GM21367 (cell line): ENCODE data around the gene PHKA2.
"Not testable (repeated sequence)": the region's sequence is repeated elsewhere in the genome, so short reads cannot be mapped to it uniquely, and the experiment has no call there.

Experiments
- ATAC-seq: cut with Tn5 transposase; IDR thresholded peaks from one replicate; pipeline ENCODE4 v1.9.1; 2021; ENCODE audit not compliant: unreplicated experiment

PHKA2 gene, protein sequence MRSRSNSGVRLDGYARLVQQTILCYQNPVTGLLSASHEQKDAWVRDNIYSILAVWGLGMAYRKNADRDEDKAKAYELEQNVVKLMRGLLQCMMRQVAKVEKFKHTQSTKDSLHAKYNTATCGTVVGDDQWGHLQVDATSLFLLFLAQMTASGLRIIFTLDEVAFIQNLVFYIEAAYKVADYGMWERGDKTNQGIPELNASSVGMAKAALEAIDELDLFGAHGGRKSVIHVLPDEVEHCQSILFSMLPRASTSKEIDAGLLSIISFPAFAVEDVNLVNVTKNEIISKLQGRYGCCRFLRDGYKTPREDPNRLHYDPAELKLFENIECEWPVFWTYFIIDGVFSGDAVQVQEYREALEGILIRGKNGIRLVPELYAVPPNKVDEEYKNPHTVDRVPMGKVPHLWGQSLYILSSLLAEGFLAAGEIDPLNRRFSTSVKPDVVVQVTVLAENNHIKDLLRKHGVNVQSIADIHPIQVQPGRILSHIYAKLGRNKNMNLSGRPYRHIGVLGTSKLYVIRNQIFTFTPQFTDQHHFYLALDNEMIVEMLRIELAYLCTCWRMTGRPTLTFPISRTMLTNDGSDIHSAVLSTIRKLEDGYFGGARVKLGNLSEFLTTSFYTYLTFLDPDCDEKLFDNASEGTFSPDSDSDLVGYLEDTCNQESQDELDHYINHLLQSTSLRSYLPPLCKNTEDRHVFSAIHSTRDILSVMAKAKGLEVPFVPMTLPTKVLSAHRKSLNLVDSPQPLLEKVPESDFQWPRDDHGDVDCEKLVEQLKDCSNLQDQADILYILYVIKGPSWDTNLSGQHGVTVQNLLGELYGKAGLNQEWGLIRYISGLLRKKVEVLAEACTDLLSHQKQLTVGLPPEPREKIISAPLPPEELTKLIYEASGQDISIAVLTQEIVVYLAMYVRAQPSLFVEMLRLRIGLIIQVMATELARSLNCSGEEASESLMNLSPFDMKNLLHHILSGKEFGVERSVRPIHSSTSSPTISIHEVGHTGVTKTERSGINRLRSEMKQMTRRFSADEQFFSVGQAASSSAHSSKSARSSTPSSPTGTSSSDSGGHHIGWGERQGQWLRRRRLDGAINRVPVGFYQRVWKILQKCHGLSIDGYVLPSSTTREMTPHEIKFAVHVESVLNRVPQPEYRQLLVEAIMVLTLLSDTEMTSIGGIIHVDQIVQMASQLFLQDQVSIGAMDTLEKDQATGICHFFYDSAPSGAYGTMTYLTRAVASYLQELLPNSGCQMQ

GRCh38 chrX:18983666-18984380, at the start of gene PHKA2:
Gene PHKA2 (minus strand): TSS chrX:18984114. CDS start chrX:18983932, 182 bp downstream.
- ATAC-seq = peak; percentile 40

- ATAC-seq = no peak
Measured at GRCh38 chrX:19030805-19031204, 46.9 kb upstream of the PHKA2 start.

- ATAC-seq = no peak
Measured at GRCh38 chrX:19028560-19028959, 44.6 kb upstream of the PHKA2 start.

DNA sequence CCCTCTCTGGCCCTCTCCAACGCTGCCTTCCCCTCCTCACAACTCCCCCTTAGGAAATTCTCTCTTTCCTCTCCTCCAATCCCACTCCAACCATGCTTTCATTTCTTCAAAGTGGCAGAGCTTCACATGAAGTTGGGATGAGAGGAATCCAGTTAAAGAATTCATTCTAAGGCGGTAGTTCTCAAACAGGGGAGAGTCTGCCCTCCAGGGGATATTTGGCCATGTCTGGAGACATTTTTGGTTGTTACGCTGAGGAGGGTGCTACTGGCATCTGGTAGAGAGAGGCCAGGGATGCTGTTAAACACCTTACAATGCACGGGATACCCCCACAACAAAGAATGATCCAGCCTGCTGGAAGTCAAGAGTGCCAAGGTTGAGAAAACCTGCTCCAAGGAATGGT, 40.5 kb upstream of the PHKA2 start:
- no peak for ATAC-seq

GRCh38 chrX:19019996-19020395, 36.1 kb upstream of the PHKA2 start:
- no peak for ATAC-seq

GRCh38 chrX:19017271-19017670, 33.4 kb upstream of the PHKA2 start:
- no peak for ATAC-seq

DNA sequence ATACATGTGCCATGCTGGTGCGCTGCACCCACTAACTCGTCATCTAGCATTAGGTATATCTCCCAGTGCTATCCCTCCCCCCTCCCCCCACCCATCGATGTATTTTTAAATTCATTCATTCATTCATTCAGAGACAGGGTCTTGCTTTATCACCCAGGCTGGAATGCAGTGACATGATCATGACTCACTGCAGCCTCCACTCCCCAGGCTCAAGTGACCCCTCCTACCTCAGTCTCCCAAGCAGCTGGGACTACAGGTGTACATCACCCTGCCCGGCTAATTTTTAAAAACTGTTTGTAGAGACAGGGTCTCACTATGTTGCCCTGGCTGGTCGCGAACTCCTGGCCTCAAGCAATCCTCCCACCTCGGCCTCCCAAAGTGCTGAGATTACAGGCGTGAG, 32.7 kb upstream of the PHKA2 start:
- ATAC-seq = not testable (repeated sequence)

- no peak for ATAC-seq
Measured at GRCh38 chrX:19007868-19008267, 24.0 kb upstream of the PHKA2 start.

GRCh38 chrX:19007011-19007410, 23.1 kb upstream of the PHKA2 start:
- ATAC-seq = no peak

DNA sequence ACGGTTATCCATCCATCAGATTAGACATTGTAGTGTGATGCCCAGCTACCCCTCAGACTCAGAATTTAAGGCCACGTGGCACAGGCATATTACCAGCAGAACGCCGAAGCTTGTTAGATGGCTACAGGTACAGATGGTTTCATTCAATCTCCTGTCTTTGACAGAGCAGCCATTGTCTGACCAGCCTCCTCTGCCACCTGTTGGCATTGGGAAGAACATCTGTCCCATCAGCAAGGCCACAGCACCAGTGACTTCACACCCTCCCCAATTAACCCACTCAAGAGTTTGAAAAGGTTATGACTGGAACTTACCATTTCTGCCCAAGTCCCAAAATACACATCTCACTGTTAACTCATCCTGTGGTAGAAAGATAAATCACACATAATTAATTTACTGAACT, 22.0 kb upstream of the PHKA2 start:
- ATAC-seq = no peak

DNA sequence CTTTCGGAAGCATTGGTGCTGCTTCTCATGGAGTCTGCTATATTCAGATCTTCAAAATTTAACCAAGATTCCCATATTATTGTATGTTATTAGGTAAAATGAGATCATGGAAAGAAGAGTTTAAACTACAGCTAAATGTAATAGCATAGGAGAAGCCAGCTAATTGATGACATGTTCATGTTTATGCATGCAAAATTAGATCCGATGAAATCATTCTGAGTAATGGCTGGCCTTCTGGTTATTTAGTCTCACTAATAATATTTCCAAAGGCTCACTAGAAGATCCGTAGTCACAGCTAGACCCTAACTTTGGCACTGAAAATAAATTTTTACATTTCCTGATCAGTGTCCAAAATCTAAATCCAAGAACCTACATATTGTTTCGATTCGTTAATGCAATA, 19.8 kb upstream of the PHKA2 start:
- no peak for ATAC-seq

GRCh38 chrX:18998653-18999052, 14.7 kb upstream of the PHKA2 start:
- ATAC-seq = no peak

GRCh38 chrX:18997916-18998315, 14.0 kb upstream of the PHKA2 start:
- ATAC-seq = no peak

DNA sequence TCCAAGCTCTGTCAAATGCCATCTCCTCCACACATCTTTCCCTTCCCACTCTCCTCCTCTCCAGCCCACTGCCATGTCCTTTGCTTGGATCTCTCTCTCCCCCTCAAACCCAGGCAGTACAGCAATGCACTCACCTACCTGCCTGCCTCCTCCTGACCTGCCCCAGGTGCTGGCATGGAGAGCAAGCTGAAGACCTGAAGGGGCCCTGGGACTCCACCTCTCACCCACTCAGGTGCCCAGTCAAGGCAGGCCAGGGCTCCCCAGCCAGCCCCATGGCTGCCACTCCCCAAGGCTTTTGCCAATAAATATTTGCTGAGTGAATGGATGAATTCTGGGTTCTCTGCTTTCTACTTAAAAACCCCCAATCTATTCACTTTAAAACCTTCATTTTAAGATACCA, 12.6 kb upstream of the PHKA2 start:
- ATAC-seq = no peak

GRCh38 chrX:18995221-18995620, 11.3 kb upstream of the PHKA2 start:
- no peak for ATAC-seq

GRCh38 chrX:18994713-18995112, 10.8 kb upstream of the PHKA2 start:
- ATAC-seq = no peak

DNA sequence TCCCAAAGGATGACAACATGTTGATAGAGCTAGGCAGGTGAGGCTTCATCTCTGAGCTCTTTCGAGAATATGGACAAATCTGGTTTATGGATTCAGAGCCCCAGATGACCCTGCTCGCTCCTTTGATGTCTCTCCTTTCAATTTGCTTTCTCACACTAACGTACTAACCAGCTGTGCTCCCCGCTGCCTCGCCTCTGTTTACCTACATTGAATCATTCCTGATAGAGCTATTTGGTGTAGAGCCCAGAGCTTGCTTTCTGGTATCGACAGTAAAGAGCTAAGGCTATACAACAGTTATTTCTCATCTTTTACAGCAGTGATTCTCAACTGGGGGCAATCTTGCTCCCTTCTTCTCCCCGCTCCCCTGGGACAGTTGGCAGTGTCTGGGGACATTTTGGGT, 8.9 kb upstream of the PHKA2 start:
- no peak for ATAC-seq

DNA sequence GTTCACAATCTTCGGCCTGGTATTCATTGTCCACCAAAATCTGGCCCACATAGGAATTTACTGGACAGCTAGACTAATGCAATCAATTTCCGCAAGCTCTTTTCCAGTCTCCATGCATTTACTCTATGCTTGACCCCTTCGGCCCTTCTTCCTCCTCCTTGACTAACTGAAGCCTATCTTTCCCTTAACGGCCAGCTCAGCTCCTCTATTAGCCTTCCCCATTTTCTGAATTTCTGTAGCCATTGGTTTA, 1.2 kb upstream of the PHKA2 start:
- peak; percentile 2 for ATAC-seq

DNA sequence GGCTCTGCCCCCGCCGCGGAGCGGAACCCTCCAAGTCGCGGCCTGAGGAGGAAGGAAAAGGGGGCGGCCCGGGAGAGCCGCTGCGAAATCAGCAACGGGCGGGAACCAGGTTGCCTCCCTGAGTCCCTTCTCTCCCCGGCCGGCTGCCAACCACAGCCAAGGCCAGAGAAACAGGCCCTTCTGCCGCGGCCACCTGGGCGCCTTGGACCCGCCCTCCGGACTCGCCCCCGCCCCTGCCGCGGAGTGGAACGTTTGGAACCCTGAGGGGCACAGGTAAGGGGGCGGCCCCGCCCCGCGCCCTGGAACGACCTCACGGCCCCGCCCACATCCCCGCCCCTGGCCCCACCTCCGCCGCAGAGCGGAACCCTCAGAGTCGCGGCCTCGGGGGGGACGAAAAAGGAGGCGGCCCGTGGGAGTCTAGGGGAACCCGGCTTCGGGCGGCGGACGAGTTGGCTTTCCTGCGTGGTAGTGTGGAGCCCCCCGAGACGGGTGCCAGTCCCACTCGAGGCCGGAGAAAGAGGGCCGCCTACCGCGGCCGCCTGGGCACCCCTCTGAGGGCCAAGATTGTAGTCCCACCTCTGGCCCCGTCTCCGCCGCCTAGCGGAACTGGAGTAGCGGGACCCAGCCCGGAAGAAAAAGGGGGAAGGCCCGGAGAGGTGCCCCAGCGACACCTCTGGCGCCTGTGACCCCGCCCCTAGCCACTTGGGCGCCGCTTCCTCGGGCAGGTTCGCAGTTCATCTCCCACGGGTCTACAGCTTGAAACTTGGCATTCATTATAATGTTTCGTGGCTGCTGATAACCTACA, 669 bp upstream of the PHKA2 start:
- ATAC-seq = peak; percentile 78

DNA sequence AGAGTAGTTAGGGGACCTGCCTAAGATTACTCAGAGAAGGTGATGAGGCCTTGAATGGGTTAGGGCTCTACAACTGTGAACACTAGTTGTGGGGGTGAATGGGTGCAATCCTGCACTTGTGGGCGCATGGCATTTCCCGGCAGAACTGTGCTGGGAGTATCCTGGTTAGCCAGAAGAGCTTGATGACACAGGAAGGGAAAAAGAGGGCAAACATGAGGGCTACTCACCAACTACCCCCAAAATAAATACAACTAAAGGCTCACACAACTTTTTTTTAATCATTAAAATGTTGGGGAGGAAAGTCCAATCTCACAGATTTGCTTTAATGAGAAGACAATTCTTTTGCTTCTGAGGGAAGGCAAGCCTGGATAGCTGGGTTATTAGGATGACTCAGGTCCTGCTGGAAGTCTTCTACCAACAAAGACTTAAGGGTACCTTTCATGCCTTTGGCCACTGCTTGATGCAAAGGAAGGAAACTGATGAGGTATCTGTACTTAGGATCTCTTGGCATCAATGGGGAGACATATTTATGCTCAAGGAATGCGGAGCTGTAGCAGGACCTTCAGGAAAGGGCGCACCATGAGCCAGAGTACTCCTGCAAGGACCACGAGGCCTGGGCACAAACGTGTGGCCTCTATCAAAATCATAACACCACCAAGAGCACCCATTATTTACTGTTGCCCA, 2.6 kb downstream of the PHKA2 start:
- ATAC-seq = no peak
